Neuron (in vitro differentiated cells): ENCODE data around the gene ZNHIT6.

ENCODE experiments used
- H2AFZ ChIP-seq: one replicate; pipeline ENCODE4 v1.6.1; 2013; ENCODE audit warnings: low read depth, mild to moderate bottlenecking, inconsistent platforms, low read length, moderate library complexity
- H3K27me3 ChIP-seq: one replicate; pipeline ENCODE4 v1.6.1; 2013; ENCODE audit warnings: low read length; ENCODE audit not compliant: insufficient read depth
- H3K36me3 ChIP-seq: one replicate; pipeline ENCODE4 v1.6.1; 2013; ENCODE audit warnings: low read length; ENCODE audit not compliant: insufficient read depth
- H3K4me1 ChIP-seq: one replicate; pipeline ENCODE4 v1.6.1; 2013; ENCODE audit warnings: low read length; ENCODE audit not compliant: insufficient read depth
- H3K4me3 ChIP-seq: 2 replicates; pipeline ENCODE4 v1.5.1; 2013; ENCODE audit warnings: mild to moderate bottlenecking, low read length, moderate library complexity
- H3K9me3 ChIP-seq: one replicate; pipeline ENCODE4 v1.6.1; 2013; ENCODE audit warnings: low read length

The ZNHIT6 gene

DNA sequence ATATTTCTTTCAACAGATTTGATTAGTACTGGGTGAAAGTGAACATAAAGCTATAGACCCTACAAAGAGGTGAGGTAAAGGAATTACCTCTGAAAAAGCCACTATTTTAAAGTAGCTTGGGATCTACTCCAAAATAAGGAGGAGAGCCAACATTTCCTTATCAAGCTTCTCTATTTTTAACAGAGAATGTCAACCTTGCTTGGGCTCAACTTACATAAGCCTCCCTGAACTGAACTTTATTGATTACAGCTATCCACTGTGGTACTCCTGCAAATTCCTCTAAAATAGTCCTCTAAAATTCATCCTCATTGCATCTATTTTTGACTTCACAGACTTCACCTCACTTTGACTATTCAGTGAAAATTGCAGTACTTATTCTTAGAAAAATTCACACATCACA, 10.3 kb downstream of the ZNHIT6 start:
- no peaks in the 10 kb centered on the region for H3K4me1 ChIP-seq
- H3K36me3 ChIP-seq: peaks cover 47% of the 10 kb centered on the region
- no peaks in the 10 kb centered on the region for H3K27me3 ChIP-seq

GRCh38 chr1:85692730-85693314, 15.4 kb downstream of the ZNHIT6 start:
- H3K36me3 ChIP-seq: peaks cover 18% of the 10 kb centered on the region

More for the DNA sequence above, 10.3 kb downstream of the ZNHIT6 start:
- Histone ChIP-seq H3K4me3 (no peak overlapping the region), H3K9me3 (no peaks in the 10 kb centered on the region), H2AFZ (no peak overlapping the region)

DNA sequence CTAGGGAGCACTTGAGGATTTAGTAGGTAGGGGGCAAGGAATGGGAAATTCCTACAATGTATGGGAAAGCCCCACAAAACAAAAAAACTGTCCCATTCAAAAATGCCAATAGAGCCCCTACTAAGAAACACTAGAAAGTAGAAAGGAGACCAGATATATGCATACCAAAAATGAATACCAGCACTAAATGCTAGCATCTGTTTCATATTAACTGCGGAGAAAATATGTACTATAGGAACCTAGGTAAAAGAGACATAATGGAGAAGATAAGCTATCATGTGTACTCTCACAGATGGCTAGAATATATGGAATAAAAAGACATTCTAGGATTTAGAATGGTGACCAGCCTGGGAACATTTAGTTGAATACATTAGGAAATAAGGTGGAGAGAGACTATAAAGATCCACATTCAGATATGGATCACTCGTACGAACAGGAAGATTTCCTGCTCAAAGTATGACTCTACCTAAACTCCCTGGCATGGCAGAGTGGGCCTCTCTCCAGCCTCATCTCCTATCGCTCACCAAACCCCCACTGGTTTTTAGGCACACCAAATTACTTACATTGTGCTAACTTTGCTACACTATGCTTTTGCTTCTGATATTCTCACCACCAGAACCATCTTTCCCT, 18.3 kb downstream of the ZNHIT6 start:
- Histone ChIP-seq H3K4me1 (peaks cover 6% of the 10 kb centered on the region), H3K9me3 (no peaks in the 10 kb centered on the region), H3K4me3 (no peak overlapping the region), H3K27me3 (no peaks in the 10 kb centered on the region), H3K36me3 (peaks cover 18% of the 10 kb centered on the region), H2AFZ (no peak overlapping the region)

More at GRCh38 chr1:85692730-85693314, 15.4 kb downstream of the ZNHIT6 start:
- Histone ChIP-seq H3K4me3 (no peak overlapping the region), H2AFZ (no peak overlapping the region), H3K27me3 (no peaks in the 10 kb centered on the region), H3K9me3 (no peaks in the 10 kb centered on the region), H3K4me1 (peaks cover 6% of the 10 kb centered on the region)

GRCh38 chr1:85683292-85684025, 24.8 kb downstream of the ZNHIT6 start:
- no peaks in the 10 kb centered on the region for H3K27me3 ChIP-seq
- peaks cover 9% of the 10 kb centered on the region for H3K4me1 ChIP-seq
- H2AFZ ChIP-seq: no peak overlapping the region
- H3K4me3 ChIP-seq: no peak overlapping the region
- H3K36me3 ChIP-seq: peaks cover 21% of the 10 kb centered on the region
- H3K9me3 ChIP-seq: peaks cover 3% of the 10 kb centered on the region

- no peak overlapping the region for H3K4me3 ChIP-seq
- H3K4me1 ChIP-seq: peaks cover 9% of the 10 kb centered on the region
- H3K36me3 ChIP-seq: peaks cover 30% of the 10 kb centered on the region
- peaks cover 3% of the 10 kb centered on the region for H3K9me3 ChIP-seq
- H2AFZ ChIP-seq: no peak overlapping the region
- H3K27me3 ChIP-seq: no peaks in the 10 kb centered on the region
Observed at GRCh38 chr1:85681087-85681486, 27.1 kb downstream of the ZNHIT6 start.

DNA sequence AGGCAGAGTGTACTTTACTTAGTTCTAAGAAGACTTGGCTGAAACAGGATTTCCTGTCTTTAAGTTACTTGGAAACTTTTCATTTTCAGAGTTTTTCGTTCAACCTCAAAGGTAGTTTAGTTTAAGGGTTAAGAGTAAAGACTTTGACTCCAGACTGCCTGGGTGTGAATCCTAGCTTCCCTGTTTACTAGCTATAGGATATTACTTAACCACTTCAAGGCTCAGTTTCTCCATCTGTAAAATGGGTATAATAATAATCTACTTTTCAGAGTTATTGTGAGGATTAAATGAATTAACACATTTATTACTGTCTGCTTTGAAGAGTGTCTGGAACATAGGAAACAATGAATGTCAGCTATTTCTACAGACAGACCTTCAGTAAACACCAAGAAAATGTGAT, 30.0 kb downstream of the ZNHIT6 start:
- Histone ChIP-seq H2AFZ (no peak overlapping the region), H3K36me3 (peaks cover 39% of the 10 kb centered on the region), H3K4me3 (no peak overlapping the region), H3K27me3 (no peaks in the 10 kb centered on the region), H3K9me3 (peaks cover 3% of the 10 kb centered on the region), H3K4me1 (peaks cover 9% of the 10 kb centered on the region)

GRCh38 chr1:85677656-85678055, 30.6 kb downstream of the ZNHIT6 start:
- no peaks in the 10 kb centered on the region for H3K9me3 ChIP-seq
- H3K4me3 ChIP-seq: no peak overlapping the region
- H3K36me3 ChIP-seq: peaks cover 39% of the 10 kb centered on the region
- H3K4me1 ChIP-seq: peaks cover 9% of the 10 kb centered on the region
- H3K27me3 ChIP-seq: no peaks in the 10 kb centered on the region
- H2AFZ ChIP-seq: no peak overlapping the region

DNA sequence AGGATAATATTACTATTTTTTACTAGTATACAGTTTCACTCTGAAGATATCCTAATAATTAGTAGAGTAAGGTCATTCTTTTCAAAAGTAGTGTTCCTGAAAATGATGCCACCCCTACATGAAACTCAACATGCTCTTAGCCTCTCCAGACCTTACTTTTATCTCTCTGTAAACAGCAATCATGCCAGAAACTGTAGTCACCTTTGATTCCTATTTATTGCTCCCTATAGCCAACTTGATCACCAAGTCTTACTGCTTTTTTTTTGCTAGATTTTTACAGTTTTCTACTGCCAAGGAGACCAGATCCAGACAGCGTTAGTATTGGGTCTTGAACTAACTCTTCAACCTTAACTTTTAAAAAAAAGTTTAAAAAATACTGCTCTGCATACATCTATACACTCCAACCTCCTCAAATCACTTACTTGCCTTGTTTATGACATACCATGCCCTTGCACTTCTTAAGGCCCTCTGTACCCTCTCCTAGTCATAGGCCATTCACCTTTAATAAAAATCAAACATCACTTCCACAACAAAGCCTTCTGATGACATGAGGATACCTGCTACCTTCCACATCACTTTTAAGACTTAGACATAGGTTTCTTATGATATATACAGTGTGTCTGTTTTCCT, 36.1 kb downstream of the ZNHIT6 start:
- no peaks in the 10 kb centered on the region for H3K9me3 ChIP-seq
- peaks cover 39% of the 10 kb centered on the region for H3K36me3 ChIP-seq
- no peak overlapping the region for H3K4me3 ChIP-seq
- no peaks in the 10 kb centered on the region for H3K4me1 ChIP-seq
- H2AFZ ChIP-seq: no peak overlapping the region
- no peaks in the 10 kb centered on the region for H3K27me3 ChIP-seq

DNA sequence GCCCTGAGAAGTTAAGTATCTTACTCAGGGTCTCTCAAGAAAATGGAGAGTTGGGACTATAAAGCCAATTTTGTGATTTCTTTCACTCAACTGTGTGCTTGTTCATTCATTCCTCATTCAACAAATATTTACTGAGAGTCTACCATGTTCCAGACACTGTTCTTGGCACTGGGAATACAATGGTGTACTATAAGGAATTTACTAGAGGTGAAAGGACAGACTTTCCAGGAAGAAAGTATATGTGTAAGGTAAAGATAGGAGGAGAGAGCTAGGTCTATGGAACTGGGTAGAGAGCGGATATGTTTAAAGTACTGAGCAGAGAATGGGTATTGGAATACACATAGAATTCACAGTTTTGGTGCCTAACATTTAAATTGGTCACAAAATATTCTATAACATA, 42.3 kb downstream of the ZNHIT6 start:
- Histone ChIP-seq H3K27me3 (no peaks in the 10 kb centered on the region), H3K4me3 (no peak overlapping the region), H2AFZ (no peak overlapping the region), H3K9me3 (no peaks in the 10 kb centered on the region), H3K36me3 (peaks cover 17% of the 10 kb centered on the region), H3K4me1 (no peaks in the 10 kb centered on the region)

DNA sequence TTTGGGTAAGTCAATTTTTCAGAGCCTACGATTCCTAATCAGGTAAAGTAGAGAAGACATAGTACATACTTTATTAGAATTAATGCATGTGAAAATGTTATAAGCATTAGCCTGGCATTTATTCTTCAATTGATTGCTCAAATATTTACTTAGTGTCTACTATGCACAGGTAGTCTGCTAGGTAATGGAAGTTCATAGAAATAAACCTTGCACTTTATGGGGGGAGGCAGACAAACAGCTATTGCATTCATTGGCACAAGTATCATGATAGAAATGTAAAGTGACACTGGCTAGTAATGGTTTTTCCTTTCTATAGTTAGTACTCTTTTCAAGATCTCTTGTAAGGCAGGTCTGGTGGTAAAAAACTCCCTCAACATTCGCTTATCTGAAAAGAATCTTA, 44.9 kb downstream of the ZNHIT6 start:
- no peaks in the 10 kb centered on the region for H3K9me3 ChIP-seq
- H3K4me1 ChIP-seq: peaks cover 2% of the 10 kb centered on the region
- H2AFZ ChIP-seq: no peak overlapping the region
- H3K4me3 ChIP-seq: no peak overlapping the region
- no peaks in the 10 kb centered on the region for H3K27me3 ChIP-seq
- peaks cover 8% of the 10 kb centered on the region for H3K36me3 ChIP-seq

DNA sequence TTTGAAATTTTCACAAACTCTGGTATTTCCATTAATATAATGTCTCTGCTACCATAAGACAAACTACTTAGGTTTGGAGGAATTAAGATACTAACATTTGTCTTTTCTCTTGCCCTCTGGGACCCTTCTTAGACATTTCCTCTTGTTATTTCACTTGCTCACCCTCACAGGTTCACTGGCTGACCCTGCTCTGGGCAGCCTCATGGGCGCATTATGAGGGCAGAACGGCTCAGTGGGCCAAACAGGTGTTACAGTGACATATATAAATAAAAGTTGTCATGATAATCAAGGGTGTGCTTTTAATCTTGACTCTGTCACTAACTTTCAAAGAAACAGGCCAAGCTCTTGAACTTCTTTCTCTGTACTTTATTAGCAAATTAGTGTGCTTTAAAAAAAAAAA, 46.5 kb downstream of the ZNHIT6 start:
- H3K36me3 ChIP-seq: peaks cover 10% of the 10 kb centered on the region
- H3K4me1 ChIP-seq: peaks cover 2% of the 10 kb centered on the region
- no peaks in the 10 kb centered on the region for H3K27me3 ChIP-seq
- H2AFZ ChIP-seq: no peak overlapping the region
- no peak overlapping the region for H3K4me3 ChIP-seq
- no peaks in the 10 kb centered on the region for H3K9me3 ChIP-seq

GRCh38 chr1:85660541-85660940, 47.7 kb downstream of the ZNHIT6 start:
- Histone ChIP-seq H3K36me3 (peaks cover 15% of the 10 kb centered on the region), H3K27me3 (no peaks in the 10 kb centered on the region), H3K4me1 (peaks cover 2% of the 10 kb centered on the region), H3K4me3 (no peak overlapping the region), H3K9me3 (no peaks in the 10 kb centered on the region), H2AFZ (no peak overlapping the region)

GRCh38 chr1:85659174-85659573, 49.1 kb downstream of the ZNHIT6 start:
- Histone ChIP-seq H3K36me3 (peaks cover 14% of the 10 kb centered on the region), H3K4me1 (peaks cover 2% of the 10 kb centered on the region), H3K9me3 (no peaks in the 10 kb centered on the region), H3K27me3 (no peaks in the 10 kb centered on the region), H3K4me3 (no peak overlapping the region), H2AFZ (no peak overlapping the region)
